Parathyroid adenoma (tissue), 2 donors: Measurements from ENCODE around the gene SNCB.

Source experiments
- H2AFZ ChIP-seq: fragments of 300-600 bp; sonication (generic); one replicate; pipeline ENCODE4 v1.7.0; 2017; ENCODE audit warnings: antibody characterized with exemption, mild to moderate bottlenecking
- H3K27ac ChIP-seq: fragments of 300-600 bp; sonication (generic); one replicate; pipeline ENCODE4 v1.7.0; 2017
- H3K27me3 ChIP-seq: fragments of 300-600 bp; sonication (generic); one replicate; pipeline ENCODE4 v1.7.0; 2017; ENCODE audit warnings: low read length; ENCODE audit not compliant: control insufficient read depth, insufficient read depth
- H3K36me3 ChIP-seq: fragments of 300-600 bp; sonication (generic); one replicate; pipeline ENCODE4 v1.7.0; 2017; ENCODE audit warnings: low read length; ENCODE audit not compliant: control insufficient read depth, insufficient read depth
- H3K4me1 ChIP-seq: fragments of 300-600 bp; sonication (generic); one replicate; pipeline ENCODE4 v1.7.0; 2017; ENCODE audit warnings: control low read depth
- H3K4me2 ChIP-seq: fragments of 300-600 bp; sonication (generic); one replicate; pipeline ENCODE4 v1.7.0; 2017; ENCODE audit warnings: low read length
- H3K4me3 ChIP-seq: fragments of 300-600 bp; sonication (generic); one replicate; pipeline ENCODE4 v1.7.0; 2017; ENCODE audit warnings: low read depth, low read length
- H3K79me2 ChIP-seq: fragments of 300-600 bp; sonication (generic); one replicate; pipeline ENCODE4 v1.7.0; 2017; ENCODE audit warnings: control low read depth
- H3K9ac ChIP-seq: fragments of 300-600 bp; sonication (generic); one replicate; pipeline ENCODE4 v1.7.0; 2017; ENCODE audit warnings: mild to moderate bottlenecking
- H3K9me3 ChIP-seq: fragments of 300-600 bp; sonication (generic); one replicate; pipeline ENCODE4 v1.7.0; 2017; ENCODE audit warnings: low read length; ENCODE audit not compliant: control insufficient read depth
- CTCF ChIP-seq: fragments of 300-600 bp; sonication (generic); IDR thresholded peaks from one replicate; pipeline ENCODE4 v1.7.0; 2017; ENCODE audit warnings: antibody characterized with exemption, mild to moderate bottlenecking
- donor health status: primary hyperparathyroidism.

The SNCB gene

GRCh38 chr5:176579323-176579722 is 51.0 kb downstream of the SNCB start:
- no peak overlapping the region for H3K4me3 ChIP-seq
- H3K9ac ChIP-seq = no peak overlapping the region
- TF ChIP-seq CTCF = no peak
- H3K79me2 ChIP-seq = no peaks in the 10 kb centered on the region
- H3K9me3 ChIP-seq = no peaks in the 10 kb centered on the region
- no peak overlapping the region for H3K4me2 ChIP-seq
- no peak overlapping the region for H2AFZ ChIP-seq
- H3K36me3 ChIP-seq = no peaks in the 10 kb centered on the region
- H3K27ac ChIP-seq = no peak overlapping the region
- no peaks in the 10 kb centered on the region for H3K27me3 ChIP-seq
- no peaks in the 10 kb centered on the region for H3K4me1 ChIP-seq

- H3K27ac ChIP-seq = no peak overlapping the region
- no peaks in the 10 kb centered on the region for H3K9me3 ChIP-seq
- no peak overlapping the region for H3K4me3 ChIP-seq
- H2AFZ ChIP-seq = peak overlapping the region; percentile 61
- H3K27me3 ChIP-seq = no peaks in the 10 kb centered on the region
- H3K4me1 ChIP-seq = no peaks in the 10 kb centered on the region
- no peak overlapping the region for H3K9ac ChIP-seq
- no peaks in the 10 kb centered on the region for H3K79me2 ChIP-seq
- H3K36me3 ChIP-seq = no peaks in the 10 kb centered on the region
- peak; percentile 74 for TF ChIP-seq CTCF
- H3K4me2 ChIP-seq = no peak overlapping the region
Observed at GRCh38 chr5:176578391-176578808, 51.9 kb downstream of the SNCB start.

GRCh38 chr5:176577312-176578176 is 52.8 kb downstream of the SNCB start:
- Histone ChIP-seq H2AFZ (no peak overlapping the region), H3K36me3 (no peaks in the 10 kb centered on the region), H3K4me1 (no peaks in the 10 kb centered on the region), H3K79me2 (no peaks in the 10 kb centered on the region), H3K27ac (no peak overlapping the region), H3K27me3 (no peaks in the 10 kb centered on the region), H3K4me2 (no peak overlapping the region), H3K9ac (no peak overlapping the region), H3K4me3 (no peak overlapping the region), H3K9me3 (no peaks in the 10 kb centered on the region)
- TF ChIP-seq CTCF = no peak

GRCh38 chr5:176575488-176576422 is 54.6 kb downstream of the SNCB start:
- Histone ChIP-seq H3K4me1 (no peaks in the 10 kb centered on the region), H3K79me2 (no peaks in the 10 kb centered on the region), H3K4me3 (no peak overlapping the region), H3K27me3 (no peaks in the 10 kb centered on the region), H3K9me3 (no peaks in the 10 kb centered on the region), H2AFZ (no peak overlapping the region), H3K27ac (no peak overlapping the region), H3K9ac (no peak overlapping the region), H3K36me3 (no peaks in the 10 kb centered on the region), H3K4me2 (no peak overlapping the region)
- no peak for TF ChIP-seq CTCF
